ENCODE results near the gene PMM1. TPM values are rescaled to one million over a fixed set of nuclear protein-coding genes. Genes with fewer than 3 reads are reported as not detected.

The PMM1 gene
- polyA plus RNA-seq, 1 experiment: 60.7 TPM

GRCh38 chr22:41537203-41537602 is 52.4 kb downstream of the PMM1 start:
- no peaks in the 10 kb centered on the region; the same call in 1 of the 2 replicates for H3K9me3 ChIP-seq (ENCODE audit: control insufficient read depth, insufficient read depth, low read length)
- POLR2A ChIA-PET: interaction anchor here (0.6 kb wide), 1 partner anchor 17 kb away, joined by 3 read pairs; no protein-coding TSS in a partner anchor

GRCh38 chr22:41535244-41535643 is 54.4 kb downstream of the PMM1 start:
- CTCF ChIA-PET: interaction anchor here (0.7 to 1.3 kb wide), 4 partner anchors 9 to 54 kb away, joined by 3 to 4 read pairs (median 4); partner anchors contain the start of genes PMM1 and POLR3H
- Histone ChIP-seq H3K27ac (ENCODE audit: low read depth, low read length) (no peak overlapping the region), H3K27me3 (ENCODE audit: control insufficient read depth, insufficient read depth, low read length) (no peaks in the 10 kb centered on the region), H3K4me3 (ENCODE audit: low read depth, low read length) (no peak overlapping the region), H3K9me3 (ENCODE audit: control insufficient read depth, insufficient read depth, low read length) (no peaks in the 10 kb centered on the region; the same call in 1 of the 2 replicates)
- DNase-seq (ENCODE audit: low read depth, low spot score): no peak
- POLR2A ChIA-PET: interaction anchor here (0.7 kb wide), 1 partner anchor 83 kb away, joined by 3 read pairs; no protein-coding TSS in a partner anchor
- peak; percentile 48 for TF ChIP-seq CTCF (IDR thresholded peaks at IDR 0.05; ENCODE audit: low read depth, low read length)

More at GRCh38 chr22:41537203-41537602, 52.4 kb downstream of the PMM1 start:
- Histone ChIP-seq H3K27me3 (ENCODE audit: control insufficient read depth, insufficient read depth, low read length) (no peaks in the 10 kb centered on the region), H3K27ac (ENCODE audit: low read depth, low read length) (no peak overlapping the region), H3K4me3 (ENCODE audit: low read depth, low read length) (no peak overlapping the region)
- DNase-seq (ENCODE audit: low read depth, low spot score): no peak
- no peak for TF ChIP-seq CTCF (IDR thresholded peaks at IDR 0.05; ENCODE audit: low read depth, low read length)
- CTCF ChIA-PET: no interaction called here

GRCh38 chr22:41534219-41534618 is 55.4 kb downstream of the PMM1 start:
- no peaks in the 10 kb centered on the region for H3K27me3 ChIP-seq (ENCODE audit: control insufficient read depth, insufficient read depth, low read length)
- POLR2A ChIA-PET: interaction anchor here (0.7 kb wide), 1 partner anchor 56 kb away, joined by 8 read pairs; no protein-coding TSS in a partner anchor
- no peak for TF ChIP-seq CTCF (IDR thresholded peaks at IDR 0.05; ENCODE audit: low read depth, low read length)
- H3K9me3 ChIP-seq (ENCODE audit: control insufficient read depth, insufficient read depth, low read length): no peaks in the 10 kb centered on the region; the same call in 1 of the 2 replicates
- H3K27ac ChIP-seq (ENCODE audit: low read depth, low read length): no peak overlapping the region
- CTCF ChIA-PET: interaction anchor here (0.9 kb wide), 1 partner anchor 10 kb away, joined by 4 read pairs; the partner anchor contains the start of gene POLR3H
- DNase-seq (ENCODE audit: low read depth, low spot score): no peak
- H3K4me3 ChIP-seq (ENCODE audit: low read depth, low read length): no peak overlapping the region

GRCh38 chr22:41532908-41533825 is 56.5 kb downstream of the PMM1 start:
- ChIA-PET CTCF (interaction anchor here (0.6 to 2.2 kb wide), 7 partner anchors 10 to 158 kb away, joined by 3 to 19 read pairs (median 3); partner anchors contain the start of genes PMM1 and POLR3H), POLR2A (no interaction called here)
- H3K9me3 ChIP-seq (ENCODE audit: control insufficient read depth, insufficient read depth, low read length): no peaks in the 10 kb centered on the region; the same call in 1 of the 2 replicates
- H3K27ac ChIP-seq (ENCODE audit: low read depth, low read length): no peak overlapping the region
- DNase-seq (ENCODE audit: low read depth, low spot score): no peak
- no peaks in the 10 kb centered on the region for H3K27me3 ChIP-seq (ENCODE audit: control insufficient read depth, insufficient read depth, low read length)
- no peak overlapping the region for H3K4me3 ChIP-seq (ENCODE audit: low read depth, low read length)
- peak; percentile 80 for TF ChIP-seq CTCF (IDR thresholded peaks at IDR 0.05; ENCODE audit: low read depth, low read length)

Data from AG04450 (cell line).